Activated CD8-positive, alpha-beta memory T cell treated with anti-CD3 and anti-CD28 coated beads for 48 hours (primary cell): ENCODE data around the gene SGSM2.

Experiments
- DNase-seq, 3 experiments: peaks; one replicate each; pipeline ENCODE4 v3.0.0-alpha.2; 2020; ENCODE audit warnings: low read depth in 2 of 3, low spot score in 2 of 3

SGSM2 gene

GRCh38 chr17:2385240-2386210 is 48.2 kb downstream of the SGSM2 start:
- no peak for DNase-seq

GRCh38 chr17:2386400-2387085 is 49.2 kb downstream of the SGSM2 start:
- no peak for DNase-seq

- DNase-seq, result no peak
Observed at GRCh38 chr17:2387086-2388019, 50.1 kb downstream of the SGSM2 start.

GRCh38 chr17:2388020-2388682 is 50.9 kb downstream of the SGSM2 start:
- no peak for DNase-seq

- no peak for DNase-seq
Observed at GRCh38 chr17:2388683-2389055, 51.4 kb downstream of the SGSM2 start.

DNA sequence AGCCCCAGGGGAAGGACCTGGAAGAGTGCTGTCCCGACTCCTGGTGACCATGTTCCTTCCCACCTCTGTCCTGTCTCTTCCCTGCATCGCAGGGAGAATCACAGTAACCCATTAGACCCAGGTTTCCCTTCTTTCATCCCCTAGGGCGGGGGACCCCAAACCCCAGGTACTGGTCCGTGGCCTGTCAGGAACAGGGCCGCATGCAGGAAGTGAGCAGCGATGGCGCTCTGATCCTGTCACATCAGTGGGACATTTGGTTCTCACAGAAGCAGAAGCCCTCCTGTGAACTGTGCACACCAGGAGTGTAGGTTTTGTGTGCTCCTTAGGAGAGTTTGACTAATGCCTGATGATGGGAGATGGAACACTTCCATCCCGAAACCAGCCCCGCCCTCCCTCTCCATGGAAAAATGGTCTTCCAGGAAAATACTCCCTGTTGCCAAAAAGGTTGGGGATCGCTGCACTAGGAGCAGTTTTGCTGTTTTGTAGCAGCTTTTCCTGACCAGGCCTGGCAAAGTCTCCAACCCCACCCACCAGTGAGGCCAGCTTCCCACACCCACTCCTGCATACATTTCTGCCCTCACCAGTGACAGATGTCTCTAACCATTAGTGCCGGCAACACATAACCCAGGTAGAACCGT is 53.0 kb downstream of the SGSM2 start:
- no peak for DNase-seq

- no peak for DNase-seq
Observed at GRCh38 chr17:2391597-2392251, 54.4 kb downstream of the SGSM2 start.

GRCh38 chr17:2392252-2393173 is 55.2 kb downstream of the SGSM2 start:
- peak; percentile 92 to 98 (median 97) for DNase-seq

DNA sequence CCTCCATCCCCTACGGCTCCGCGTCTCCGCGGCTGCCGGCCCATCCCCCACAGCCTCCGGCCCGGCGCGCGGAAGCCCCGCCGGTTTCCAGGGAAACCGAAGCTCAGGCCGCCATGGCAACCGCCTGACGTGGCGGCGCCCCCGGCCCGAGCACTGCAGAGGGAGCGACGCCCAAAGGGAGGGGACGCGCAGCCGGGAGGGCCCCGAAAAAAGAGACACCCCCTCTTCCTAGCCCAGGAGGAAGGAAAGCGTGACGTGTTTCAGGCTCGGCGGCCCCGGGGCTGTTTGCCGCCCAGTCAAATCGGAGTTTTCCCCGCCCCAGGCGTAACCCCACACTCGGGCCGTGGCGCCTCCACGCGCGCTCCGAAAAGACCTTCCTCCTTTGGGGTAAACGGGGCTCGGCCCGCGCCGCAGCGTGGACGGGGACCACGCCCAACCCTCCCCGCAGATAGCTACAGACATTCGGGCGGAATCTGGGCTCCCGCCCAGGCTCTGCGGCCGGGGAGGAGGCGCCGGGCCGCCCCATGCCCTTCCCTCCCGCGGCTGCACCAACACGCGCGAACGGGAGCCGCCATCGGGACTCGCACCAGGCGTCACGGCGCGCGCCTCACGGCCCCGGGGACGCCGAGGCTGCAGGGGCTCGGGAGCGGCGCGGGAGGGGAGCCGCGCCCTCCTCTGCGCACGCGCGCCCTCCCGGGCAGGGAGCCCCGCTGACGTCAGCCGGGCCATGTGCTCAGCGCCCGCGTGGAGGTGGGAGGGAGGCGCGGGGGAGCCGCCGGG is 56.1 kb downstream of the SGSM2 start:
- peak; percentile 67 to 83 (median 82) for DNase-seq

GRCh38 chr17:2393954-2394749 is 56.9 kb downstream of the SGSM2 start:
- peak in 1 of 3 experiments; percentile 69 for DNase-seq

DNA sequence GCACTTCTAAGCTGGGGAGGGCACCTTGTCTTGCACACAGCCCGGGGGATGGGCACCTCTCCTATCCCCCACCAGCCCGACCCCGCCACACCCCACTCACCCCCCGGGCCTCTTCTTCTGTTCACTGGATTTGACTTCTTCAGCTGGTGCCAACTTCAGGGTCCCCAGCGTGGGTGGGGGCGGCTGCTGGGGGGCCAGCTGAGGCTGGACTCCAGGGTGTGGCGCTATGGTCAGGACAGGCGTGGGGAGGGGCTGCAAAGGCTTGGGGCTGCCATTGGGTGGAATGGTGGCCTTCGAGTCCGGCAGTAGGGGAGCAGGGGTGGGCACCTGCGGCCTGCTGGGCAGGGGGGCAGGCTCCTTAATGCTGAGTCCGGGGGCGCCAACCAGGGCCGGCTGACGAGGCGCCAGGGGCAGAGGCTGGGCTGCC is 57.5 kb downstream of the SGSM2 start:
- DNase-seq, result no peak

DNA sequence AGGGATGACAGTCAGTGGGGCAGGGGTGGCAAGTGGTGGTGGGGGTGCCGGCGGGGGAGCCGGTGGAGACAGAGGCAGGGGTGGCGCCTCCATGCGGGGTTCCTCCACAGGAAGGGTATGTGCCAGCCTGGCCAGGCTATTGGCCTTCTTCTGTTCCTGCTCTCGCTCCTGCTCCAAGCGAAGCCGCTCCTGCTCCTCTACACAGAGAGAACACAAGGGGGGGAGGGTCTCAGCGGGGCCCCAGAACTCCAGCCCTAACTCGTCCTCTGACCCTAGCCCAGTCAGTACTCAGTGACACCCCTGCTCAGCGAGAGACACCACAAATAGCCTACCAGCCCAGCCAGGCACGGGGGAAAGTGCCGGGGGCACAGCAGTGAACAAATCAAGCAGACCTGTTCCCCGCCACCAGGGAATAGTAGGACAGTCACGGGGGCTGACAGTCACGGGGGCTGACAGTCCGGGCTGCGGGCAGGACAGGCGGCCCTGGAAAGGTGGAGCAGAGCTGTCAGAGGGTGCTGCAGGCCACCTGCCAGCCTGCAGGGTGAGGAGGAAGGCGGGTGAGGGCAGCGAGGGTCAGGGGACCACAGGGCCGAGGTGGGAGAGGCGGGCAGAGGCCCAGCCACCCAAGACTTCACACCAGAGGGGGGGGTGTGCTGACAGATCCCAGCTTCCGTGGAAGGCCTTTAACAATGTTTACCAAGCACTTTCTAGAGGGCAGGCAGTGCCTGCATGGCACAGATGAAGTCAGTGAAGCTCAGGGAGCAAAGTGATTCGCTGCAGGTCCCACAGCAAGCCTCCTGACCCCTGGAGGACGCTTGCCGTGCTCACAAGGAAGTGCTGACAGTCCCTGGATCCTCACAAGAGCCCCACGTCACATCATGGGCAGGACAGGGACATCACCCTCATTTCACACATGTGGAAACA is 58.2 kb downstream of the SGSM2 start:
- DNase-seq, result no peak

GRCh38 chr17:2396192-2396567 is 58.9 kb downstream of the SGSM2 start:
- no peak for DNase-seq

GRCh38 chr17:2396568-2397246 is 59.4 kb downstream of the SGSM2 start:
- no peak for DNase-seq
